Measurements from ENCODE around the gene ENHO.

Gene ENHO

GRCh38 chr9:34518110-34518616, 4.6 kb downstream of the ENHO start:
- Mint-ChIP-seq H3K27ac (ENCODE audit: low read depth) (no peak overlapping the region), H3K36me3 (ENCODE audit: insufficient read depth) (peaks cover 3% of the 10 kb centered on the region), H3K4me3 (no peak overlapping the region), H3K4me1 (peaks cover 6% of the 10 kb centered on the region), H3K9me3 (no peaks in the 10 kb centered on the region), H3K27me3 (no peaks in the 10 kb centered on the region)
- DNase-seq (ENCODE audit: low spot score in 2 of 2), result no peak
- ATAC-seq (replicated peaks; ENCODE audit: extremely low read depth, poor library complexity, severe bottlenecking), result no peak

DNA sequence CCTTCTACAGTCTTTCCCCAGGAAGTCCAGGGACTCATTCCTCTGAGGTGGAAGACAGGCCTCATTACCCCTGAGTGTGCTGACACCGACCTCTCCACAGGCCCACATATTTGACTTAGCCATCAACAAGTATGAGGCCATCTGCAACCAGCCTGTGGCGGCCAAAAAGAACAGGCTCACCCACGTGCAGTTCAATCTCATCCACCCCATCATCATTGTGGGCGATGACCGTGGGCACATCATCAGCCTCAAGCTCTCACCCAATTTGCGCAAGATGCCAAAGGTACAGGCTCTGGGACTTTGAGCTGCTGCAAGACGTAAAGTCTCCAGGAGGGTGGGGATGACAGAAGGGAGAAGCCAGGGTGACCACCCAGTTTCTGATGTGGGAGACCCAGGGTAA, 5.6 kb downstream of the ENHO start:
- Mint-ChIP-seq H3K4me1 (peaks cover under 1% of the 10 kb centered on the region), H3K27ac (ENCODE audit: low read depth) (no peak overlapping the region)

GRCh38 chr9:34515959-34516358, 6.8 kb downstream of the ENHO start:
- DNase-seq (ENCODE audit: low spot score in 2 of 2) (no peak), ATAC-seq (replicated peaks; ENCODE audit: extremely low read depth, poor library complexity, severe bottlenecking) (no peak)
- H3K4me1 Mint-ChIP-seq, result no peaks in the 10 kb centered on the region
- H3K36me3 Mint-ChIP-seq (ENCODE audit: insufficient read depth), result no peaks in the 10 kb centered on the region
- no peak overlapping the region for H3K4me3 Mint-ChIP-seq
- H3K27me3 Mint-ChIP-seq, result no peaks in the 10 kb centered on the region
- H3K27ac Mint-ChIP-seq (ENCODE audit: low read depth), result no peak overlapping the region
- no peaks in the 10 kb centered on the region for H3K9me3 Mint-ChIP-seq

More for the DNA sequence above, 5.6 kb downstream of the ENHO start:
- no peaks in the 10 kb centered on the region for H3K27me3 Mint-ChIP-seq
- H3K9me3 Mint-ChIP-seq, result no peaks in the 10 kb centered on the region
- ATAC-seq (replicated peaks; ENCODE audit: extremely low read depth, poor library complexity, severe bottlenecking) (no peak), DNase-seq (ENCODE audit: low spot score in 2 of 2) (no peak)
- no peaks in the 10 kb centered on the region for H3K36me3 Mint-ChIP-seq (ENCODE audit: insufficient read depth)
- H3K4me3 Mint-ChIP-seq, result no peak overlapping the region

DNA sequence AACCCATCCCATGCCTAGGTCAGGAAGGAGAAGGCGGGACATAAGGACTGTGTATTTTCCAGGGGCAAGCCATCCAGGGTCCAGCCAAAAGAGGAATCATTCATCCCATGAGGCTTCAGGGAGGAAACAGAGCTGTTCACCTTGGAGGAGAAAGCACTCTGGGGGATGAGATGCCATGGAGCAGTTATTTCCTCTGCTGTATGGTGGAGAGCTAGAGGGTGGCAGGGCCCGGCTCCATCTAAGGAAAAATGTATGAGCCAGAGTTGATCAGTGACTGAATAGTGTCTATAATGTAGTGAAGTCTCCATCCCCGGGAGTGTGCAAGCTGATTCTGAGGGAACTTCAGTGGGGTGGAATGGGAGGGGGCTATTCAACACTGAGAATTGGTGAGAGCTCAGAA, 8.0 kb downstream of the ENHO start:
- H3K9me3 Mint-ChIP-seq, result no peaks in the 10 kb centered on the region
- no peak for ATAC-seq (replicated peaks; ENCODE audit: extremely low read depth, poor library complexity, severe bottlenecking)
- no peak overlapping the region for H3K27ac Mint-ChIP-seq (ENCODE audit: low read depth)
- DNase-seq (ENCODE audit: low spot score in 2 of 2), result no peak
- H3K36me3 Mint-ChIP-seq (ENCODE audit: insufficient read depth), result peaks cover 2% of the 10 kb centered on the region
- no peaks in the 10 kb centered on the region for H3K27me3 Mint-ChIP-seq
- no peaks in the 10 kb centered on the region for H3K4me1 Mint-ChIP-seq
- H3K4me3 Mint-ChIP-seq, result no peak overlapping the region

DNA sequence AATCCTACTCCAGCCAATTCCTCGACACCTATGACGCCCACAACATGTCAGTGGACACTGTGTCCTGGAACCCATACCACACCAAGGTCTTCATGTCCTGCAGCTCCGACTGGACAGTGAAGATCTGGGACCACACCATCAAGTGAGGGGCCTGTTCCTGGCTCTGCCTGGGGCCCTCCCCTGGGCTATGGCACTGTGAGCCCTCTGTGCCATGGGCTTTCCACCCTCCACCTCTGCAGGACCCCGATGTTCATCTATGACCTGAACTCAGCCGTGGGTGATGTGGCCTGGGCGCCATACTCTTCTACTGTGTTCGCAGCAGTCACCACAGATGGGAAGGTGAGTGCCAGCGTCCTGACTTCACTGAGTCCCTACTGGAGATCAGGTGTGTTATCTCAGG, 8.4 kb downstream of the ENHO start:
- Mint-ChIP-seq H3K4me3 (no peak overlapping the region), H3K27ac (ENCODE audit: low read depth) (no peak overlapping the region), H3K27me3 (no peaks in the 10 kb centered on the region), H3K4me1 (no peaks in the 10 kb centered on the region), H3K36me3 (ENCODE audit: insufficient read depth) (peaks cover 4% of the 10 kb centered on the region), H3K9me3 (no peaks in the 10 kb centered on the region)
- DNase-seq (ENCODE audit: low spot score in 2 of 2) (no peak), ATAC-seq (replicated peaks; ENCODE audit: extremely low read depth, poor library complexity, severe bottlenecking) (no peak)

DNA sequence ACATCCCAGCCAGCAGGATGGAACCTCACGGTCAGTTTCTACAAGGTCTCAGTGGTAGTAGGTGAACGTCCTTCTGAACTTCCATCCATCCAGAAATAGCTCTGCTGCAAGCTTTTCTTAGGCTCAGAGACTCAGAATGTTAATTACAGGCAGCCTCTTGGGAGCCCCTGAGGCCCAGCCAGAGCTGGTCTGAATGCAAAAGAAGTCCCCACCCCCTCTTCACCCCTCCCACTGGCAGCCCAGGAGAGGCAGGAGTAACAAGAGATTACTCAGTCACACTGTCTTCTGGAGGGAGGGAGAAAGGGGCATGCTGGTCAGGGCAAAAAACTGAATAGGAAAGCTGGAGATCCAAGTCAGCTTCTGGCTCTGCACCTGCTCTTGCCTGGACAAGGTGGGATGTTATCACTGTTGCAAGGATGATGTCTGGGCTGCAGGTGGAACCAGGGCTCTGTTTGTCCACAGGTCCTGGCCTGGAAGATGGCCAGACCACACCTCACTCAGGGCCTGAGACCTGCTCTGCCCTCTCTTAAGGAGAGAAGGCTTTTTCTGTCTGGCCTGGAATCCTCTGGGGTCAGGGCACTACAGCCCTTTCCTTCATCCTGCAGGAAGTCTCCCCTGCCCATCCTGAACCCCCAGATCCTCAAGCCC, 9.1 kb downstream of the ENHO start:
- ATAC-seq (replicated peaks; ENCODE audit: extremely low read depth, poor library complexity, severe bottlenecking) (no peak), DNase-seq (ENCODE audit: low spot score in 2 of 2) (no peak)
- no peaks in the 10 kb centered on the region for H3K27me3 Mint-ChIP-seq
- no peaks in the 10 kb centered on the region for H3K9me3 Mint-ChIP-seq
- no peaks in the 10 kb centered on the region for H3K4me1 Mint-ChIP-seq
- H3K4me3 Mint-ChIP-seq, result no peak overlapping the region
- H3K27ac Mint-ChIP-seq (ENCODE audit: low read depth), result no peak overlapping the region
- H3K36me3 Mint-ChIP-seq (ENCODE audit: insufficient read depth), result peaks cover 4% of the 10 kb centered on the region

GRCh38 chr9:34512131-34513078, 10.4 kb downstream of the ENHO start:
- DNase-seq (ENCODE audit: low spot score in 2 of 2), result no peak
- Mint-ChIP-seq H3K27ac (ENCODE audit: low read depth) (no peak overlapping the region), H3K4me1 (no peaks in the 10 kb centered on the region), H3K9me3 (no peaks in the 10 kb centered on the region), H3K27me3 (no peaks in the 10 kb centered on the region), H3K36me3 (ENCODE audit: insufficient read depth) (peaks cover 4% of the 10 kb centered on the region), H3K4me3 (no peak overlapping the region)
- ATAC-seq (replicated peaks; ENCODE audit: extremely low read depth, poor library complexity, severe bottlenecking), result no peak

- Mint-ChIP-seq H3K27ac (ENCODE audit: low read depth) (no peak overlapping the region), H3K27me3 (peaks cover 3% of the 10 kb centered on the region), H3K4me3 (no peak overlapping the region), H3K36me3 (ENCODE audit: insufficient read depth) (peaks cover 4% of the 10 kb centered on the region), H3K9me3 (no peaks in the 10 kb centered on the region), H3K4me1 (no peaks in the 10 kb centered on the region)
- no peak for DNase-seq (ENCODE audit: low spot score in 2 of 2)
- ATAC-seq (replicated peaks; ENCODE audit: extremely low read depth, poor library complexity, severe bottlenecking), result no peak
Observed at GRCh38 chr9:34510497-34511468, 12.0 kb downstream of the ENHO start.

DNA sequence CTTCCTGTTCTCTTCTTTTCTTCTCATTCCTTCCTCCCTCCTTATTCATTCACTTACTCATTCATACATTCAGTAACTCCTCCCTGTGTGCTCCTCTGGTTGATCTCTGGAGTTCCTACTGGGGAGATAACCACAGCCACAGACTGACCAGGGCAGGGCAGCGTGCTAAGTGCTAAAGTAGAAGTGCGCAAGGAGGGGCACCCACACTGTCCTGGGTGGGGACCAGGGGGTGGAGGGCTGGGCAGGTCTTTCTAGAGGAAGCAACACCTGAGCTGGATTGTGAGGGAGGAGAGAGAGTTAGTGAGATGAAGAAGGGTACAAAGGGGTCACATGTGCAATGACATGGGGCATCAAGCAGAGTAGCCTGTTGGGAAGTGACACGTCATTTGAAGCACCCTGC, 13.8 kb downstream of the ENHO start:
- no peak for ATAC-seq (replicated peaks; ENCODE audit: extremely low read depth, poor library complexity, severe bottlenecking)
- DNase-seq (ENCODE audit: low spot score in 2 of 2), result no peak
- no peaks in the 10 kb centered on the region for H3K9me3 Mint-ChIP-seq
- no peaks in the 10 kb centered on the region for H3K4me1 Mint-ChIP-seq
- peaks cover 4% of the 10 kb centered on the region for H3K36me3 Mint-ChIP-seq (ENCODE audit: insufficient read depth)
- H3K4me3 Mint-ChIP-seq, result no peak overlapping the region
- H3K27me3 Mint-ChIP-seq, result peaks cover 20% of the 10 kb centered on the region
- no peak overlapping the region for H3K27ac Mint-ChIP-seq (ENCODE audit: low read depth)

DNA sequence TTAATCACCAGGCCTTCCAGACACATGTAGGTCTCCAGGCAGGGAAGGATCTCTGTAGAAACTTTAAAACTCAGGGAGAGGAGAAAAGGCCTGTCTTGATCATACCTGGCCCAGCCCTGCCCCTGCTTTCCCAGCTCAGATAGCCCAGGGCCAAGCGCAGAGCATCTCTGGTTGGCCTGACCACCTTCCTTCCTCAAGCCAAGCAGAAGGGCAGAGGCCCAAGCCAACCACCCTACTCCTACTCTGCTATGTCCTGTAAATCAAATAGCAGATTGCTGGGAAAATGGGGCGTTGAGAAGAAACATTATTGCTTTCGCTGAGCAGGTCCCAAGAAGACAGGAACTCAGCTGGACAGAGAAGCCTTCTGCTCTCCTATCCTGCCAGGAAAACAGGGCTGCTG, 14.3 kb downstream of the ENHO start:
- no peak for DNase-seq (ENCODE audit: low spot score in 2 of 2)
- H3K4me3 Mint-ChIP-seq, result no peak overlapping the region
- no peaks in the 10 kb centered on the region for H3K9me3 Mint-ChIP-seq
- no peak for ATAC-seq (replicated peaks; ENCODE audit: extremely low read depth, poor library complexity, severe bottlenecking)
- H3K4me1 Mint-ChIP-seq, result no peaks in the 10 kb centered on the region
- H3K36me3 Mint-ChIP-seq (ENCODE audit: insufficient read depth), result peaks cover 4% of the 10 kb centered on the region
- H3K27me3 Mint-ChIP-seq, result peaks cover 25% of the 10 kb centered on the region
- no peak overlapping the region for H3K27ac Mint-ChIP-seq (ENCODE audit: low read depth)

DNA sequence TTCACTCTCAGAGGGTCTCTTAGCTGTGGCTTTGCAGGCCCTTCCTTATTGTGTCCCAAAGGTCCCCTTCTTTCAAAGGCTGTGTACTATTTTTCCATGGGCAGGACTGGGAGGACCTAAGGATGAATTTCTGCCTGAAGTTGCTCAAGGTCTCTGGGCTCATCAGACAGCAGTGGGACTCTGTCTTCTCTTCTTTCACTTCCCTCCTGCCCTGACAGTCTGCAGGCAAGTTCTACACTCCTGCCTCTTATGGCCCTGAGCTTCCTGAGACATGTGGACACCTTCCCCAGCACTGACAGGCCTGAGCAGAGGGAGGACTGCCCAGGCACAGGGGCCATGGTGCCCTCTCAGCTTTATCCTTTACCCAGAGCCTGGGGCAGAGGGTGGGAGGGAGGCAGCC, 14.8 kb downstream of the ENHO start:
- ATAC-seq (replicated peaks; ENCODE audit: extremely low read depth, poor library complexity, severe bottlenecking), result no peak
- H3K4me3 Mint-ChIP-seq, result no peak overlapping the region
- DNase-seq (ENCODE audit: low spot score in 2 of 2), result no peak

DNA sequence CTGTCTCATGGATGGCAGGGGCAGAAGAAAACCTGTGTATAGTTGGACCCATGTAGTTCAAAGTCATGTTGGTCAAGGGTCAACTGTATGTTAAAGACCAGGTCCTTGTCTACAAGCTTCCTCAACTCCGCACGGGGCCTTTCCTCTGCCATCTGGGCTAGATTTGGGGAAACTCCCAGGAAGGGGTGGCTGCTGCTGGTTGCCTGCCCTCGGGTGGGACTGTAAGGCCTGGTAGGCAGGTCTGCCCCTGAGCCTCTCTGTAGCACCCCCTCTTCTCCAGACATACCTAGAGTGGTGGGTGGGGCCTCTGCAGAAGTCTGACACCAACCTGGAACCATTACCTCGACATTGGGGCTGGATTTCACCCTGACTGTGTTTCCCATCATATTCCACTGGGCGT, 15.2 kb downstream of the ENHO start:
- H3K27me3 Mint-ChIP-seq, result peaks cover 26% of the 10 kb centered on the region
- H3K4me1 Mint-ChIP-seq, result no peaks in the 10 kb centered on the region
- ATAC-seq (replicated peaks; ENCODE audit: extremely low read depth, poor library complexity, severe bottlenecking), result no peak
- no peak overlapping the region for H3K27ac Mint-ChIP-seq (ENCODE audit: low read depth)
- DNase-seq (ENCODE audit: low spot score in 2 of 2), result no peak
- H3K36me3 Mint-ChIP-seq (ENCODE audit: insufficient read depth), result peaks cover 4% of the 10 kb centered on the region
- H3K9me3 Mint-ChIP-seq, result no peaks in the 10 kb centered on the region
- H3K4me3 Mint-ChIP-seq, result no peak overlapping the region

More for the DNA sequence above, 14.8 kb downstream of the ENHO start:
- Mint-ChIP-seq H3K36me3 (ENCODE audit: insufficient read depth) (peaks cover 4% of the 10 kb centered on the region), H3K27me3 (peaks cover 26% of the 10 kb centered on the region), H3K9me3 (no peaks in the 10 kb centered on the region), H3K4me1 (no peaks in the 10 kb centered on the region), H3K27ac (ENCODE audit: low read depth) (no peak overlapping the region)
